GM18526 (cell line): ENCODE results near the gene CDC34.

Experiments
- POLR2A ChIP-seq: IDR thresholded peaks from 3 replicates; pipeline ENCODE4 v1.6.1; 2011; ENCODE audit not compliant: insufficient read length; ENCODE audit errors: extremely low read depth

Gene CDC34

GRCh38 chr19:525857-526419 lies 5.6 kb upstream of the CDC34 start:
- no peak for TF ChIP-seq POLR2A

- TF ChIP-seq POLR2A: no peak
Measured at GRCh38 chr19:530134-531008, 1.2 kb upstream of the CDC34 start.

GRCh38 chr19:531009-531752 lies 379 bp upstream of the CDC34 start:
- no peak for TF ChIP-seq POLR2A

- TF ChIP-seq POLR2A: no peak
Measured at GRCh38 chr19:532561-533363, 1.2 kb downstream of the CDC34 start.

- TF ChIP-seq POLR2A: no peak
Measured at GRCh38 chr19:533364-534058, 2.0 kb downstream of the CDC34 start.

- no peak for TF ChIP-seq POLR2A
Measured at GRCh38 chr19:534088-534487, 2.5 kb downstream of the CDC34 start.

GRCh38 chr19:535017-535835 lies 3.7 kb downstream of the CDC34 start:
- no peak for TF ChIP-seq POLR2A

- no peak for TF ChIP-seq POLR2A
Measured at GRCh38 chr19:536031-536880, 4.7 kb downstream of the CDC34 start.

GRCh38 chr19:536881-537404 lies 5.4 kb downstream of the CDC34 start:
- no peak for TF ChIP-seq POLR2A

GRCh38 chr19:538641-539428 lies 7.3 kb downstream of the CDC34 start:
- no peak for TF ChIP-seq POLR2A

GRCh38 chr19:539429-540030 lies 8.0 kb downstream of the CDC34 start:
- TF ChIP-seq POLR2A: no peak

GRCh38 chr19:540867-541637 lies 9.5 kb downstream of the CDC34 start:
- TF ChIP-seq POLR2A: no peak
